HG03066 (cell line): ENCODE measurements around the gene GLIS2.

Experiments used
- ATAC-seq: cut with Tn5 transposase; IDR thresholded peaks from one replicate; pipeline ENCODE4 v1.9.1; 2021; ENCODE audit warnings: low read depth; ENCODE audit not compliant: unreplicated experiment

The GLIS2 gene

GRCh38 chr16:4366016-4366415 lies 50.1 kb downstream of the GLIS2 start:
- ATAC-seq: no peak

GRCh38 chr16:4367393-4367856 lies 51.6 kb downstream of the GLIS2 start:
- no peak for ATAC-seq

- no peak for ATAC-seq
Observed at GRCh38 chr16:4369007-4369733, 53.3 kb downstream of the GLIS2 start.

- no peak for ATAC-seq
Observed at GRCh38 chr16:4370151-4370550, 54.3 kb downstream of the GLIS2 start.

DNA sequence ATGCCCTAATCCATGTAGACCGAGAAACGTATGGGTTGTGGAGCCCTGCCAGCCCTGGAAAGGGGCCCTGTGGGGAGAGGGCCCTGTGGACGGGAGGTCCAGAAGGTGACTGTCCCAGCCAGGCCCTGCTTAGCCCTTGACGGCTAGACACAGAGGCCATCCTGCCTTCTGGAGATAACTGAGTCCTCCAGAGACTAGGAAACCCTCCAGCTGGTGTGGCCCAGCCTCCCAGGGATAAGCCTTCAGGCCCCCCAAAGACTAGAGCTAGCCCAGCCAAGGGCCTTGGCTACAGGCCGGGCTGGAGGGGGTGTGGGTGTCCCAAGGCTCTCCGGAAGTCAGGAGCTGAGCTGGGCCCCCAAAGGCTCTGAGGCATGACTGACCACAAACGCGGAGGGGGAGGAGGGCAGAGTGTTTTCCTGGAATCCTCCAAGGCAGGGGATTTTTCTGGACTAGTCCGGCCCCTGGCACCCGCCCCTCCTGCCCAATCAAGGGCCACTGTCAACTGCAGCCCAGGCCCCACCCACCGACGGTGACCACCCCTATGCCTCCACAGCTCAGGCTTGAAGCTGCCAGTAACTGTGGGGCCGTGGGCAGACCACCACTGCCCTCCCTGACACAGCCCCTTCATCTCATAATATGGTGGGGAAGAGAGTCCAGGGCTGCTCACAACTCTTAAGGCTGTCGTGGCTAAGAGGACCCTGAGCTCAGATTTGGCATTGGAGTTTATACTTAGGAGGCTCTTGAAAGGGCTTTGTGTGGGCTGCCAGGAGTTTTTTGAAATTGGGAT lies 54.9 kb downstream of the GLIS2 start:
- no peak for ATAC-seq

GRCh38 chr16:4371357-4372000 lies 55.6 kb downstream of the GLIS2 start, which contains the start of gene VASN:
Gene VASN (plus strand): TSS chr16:4371848. CDS start chr16:4380878, 9,030 bp downstream.
- ATAC-seq: no peak

DNA sequence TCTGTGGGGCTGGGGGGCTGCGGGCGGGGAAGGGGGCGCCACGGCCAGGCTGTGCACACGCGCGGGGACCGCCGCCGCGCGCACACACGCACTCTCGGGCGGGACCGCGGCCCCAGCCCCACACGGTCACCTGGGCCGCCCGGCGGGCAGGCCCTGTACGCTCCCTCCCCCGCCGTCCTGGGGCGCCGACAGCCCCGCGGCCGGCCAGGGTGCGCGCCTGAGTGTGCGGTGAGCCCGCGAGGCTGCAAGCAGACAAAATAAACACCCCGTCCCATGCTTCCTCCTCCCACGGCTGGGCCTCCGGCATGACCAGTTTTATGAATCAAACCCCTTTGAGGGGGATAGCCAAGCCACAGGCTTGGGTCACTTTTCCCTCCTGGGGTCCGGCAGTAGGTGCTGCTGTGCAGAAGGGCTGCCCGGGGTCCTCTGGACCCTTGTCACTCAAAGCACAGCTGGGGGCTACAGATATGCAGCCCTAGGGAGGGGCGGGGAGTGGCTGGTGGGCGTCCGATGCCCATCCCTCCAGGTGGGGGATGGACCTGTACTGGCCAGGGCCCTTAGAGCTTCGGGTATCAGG lies 56.2 kb downstream of the GLIS2 start:
- ATAC-seq: no peak

- ATAC-seq: no peak
Observed at GRCh38 chr16:4372578-4373355, 56.9 kb downstream of the GLIS2 start.

- ATAC-seq: no peak
Observed at GRCh38 chr16:4373356-4373908, 57.6 kb downstream of the GLIS2 start.

DNA sequence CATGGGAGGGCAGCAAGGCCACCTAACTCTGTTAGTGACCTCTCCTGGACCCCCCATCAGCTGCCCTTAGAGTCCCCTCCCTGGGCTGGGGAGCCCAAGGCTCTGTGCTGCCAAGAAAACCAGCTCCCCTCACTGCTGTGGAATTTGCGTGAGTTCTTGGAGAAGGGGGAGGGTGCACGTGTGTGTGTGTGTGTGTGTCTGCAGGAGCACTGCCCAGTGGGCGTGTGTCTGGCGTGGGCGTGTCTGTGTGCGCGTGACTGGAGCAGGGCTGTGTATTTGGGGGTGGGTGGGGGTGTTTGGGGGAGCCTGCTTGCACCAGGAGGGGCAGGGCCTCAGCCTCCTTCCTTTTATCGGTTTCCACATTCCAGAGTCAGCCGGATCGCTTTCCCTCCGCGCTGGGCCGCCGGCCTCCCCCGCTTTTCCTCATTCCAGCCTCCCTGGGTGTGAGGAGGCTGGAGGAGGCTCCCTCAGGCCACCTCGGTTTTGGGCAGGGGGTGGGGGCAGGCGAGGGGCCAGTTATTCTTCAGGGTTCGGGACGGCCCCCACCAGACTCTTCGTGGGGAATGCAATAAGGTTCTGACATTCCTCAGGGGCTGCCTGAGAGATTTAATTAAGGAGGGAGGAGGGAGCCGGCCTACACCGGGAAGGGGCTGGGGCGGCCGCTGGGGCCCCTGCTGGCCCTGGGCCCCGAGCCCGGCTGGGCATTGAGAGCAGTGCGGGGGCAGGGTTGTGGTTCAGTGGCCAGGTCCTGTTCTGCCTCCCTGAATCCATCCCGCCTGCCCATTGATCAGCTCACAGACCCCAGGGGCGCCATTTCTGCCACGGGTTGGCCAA lies 58.3 kb downstream of the GLIS2 start:
- ATAC-seq: no peak

GRCh38 chr16:4375717-4376116 lies 59.9 kb downstream of the GLIS2 start:
- ATAC-seq: no peak

DNA sequence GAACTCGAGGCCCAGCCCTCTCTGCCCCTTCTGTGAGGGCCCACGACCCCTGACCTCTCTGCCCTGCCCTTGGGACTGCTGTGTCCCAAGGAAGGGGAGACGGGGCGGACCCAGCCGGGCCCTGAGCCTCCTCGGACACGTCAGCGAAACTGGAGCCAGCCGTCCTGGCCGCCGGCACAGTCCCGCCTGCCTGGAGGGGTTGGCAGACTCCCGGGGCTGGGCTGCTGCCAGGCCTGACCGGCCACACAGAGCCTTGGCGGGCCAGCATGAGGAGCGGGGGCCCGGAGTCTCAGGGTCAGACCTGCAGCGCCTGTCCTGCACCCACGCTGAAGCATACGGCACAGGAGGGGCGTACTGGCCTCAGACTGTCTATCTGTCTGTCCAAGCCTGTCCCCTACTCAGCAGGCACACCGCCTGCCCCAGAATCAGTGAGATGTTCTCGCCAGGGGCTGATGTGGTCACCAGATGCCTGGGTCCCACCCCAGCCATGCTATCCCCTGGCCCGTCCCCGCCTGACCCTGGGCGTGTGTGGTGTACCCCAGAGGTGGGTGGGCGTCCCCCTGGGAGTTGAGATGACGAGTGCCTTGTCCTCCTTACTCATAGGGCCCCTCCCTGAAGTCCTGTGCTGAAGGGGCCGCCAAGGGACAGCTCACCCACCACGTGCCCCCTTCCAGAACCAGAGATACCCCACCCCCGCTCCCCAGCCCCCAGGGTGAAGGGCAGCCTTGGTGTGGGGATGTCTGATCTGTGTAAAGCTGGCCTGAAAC lies 60.4 kb downstream of the GLIS2 start:
- no peak for ATAC-seq

- no peak for ATAC-seq
Observed at GRCh38 chr16:4376893-4377572, 61.2 kb downstream of the GLIS2 start.

DNA sequence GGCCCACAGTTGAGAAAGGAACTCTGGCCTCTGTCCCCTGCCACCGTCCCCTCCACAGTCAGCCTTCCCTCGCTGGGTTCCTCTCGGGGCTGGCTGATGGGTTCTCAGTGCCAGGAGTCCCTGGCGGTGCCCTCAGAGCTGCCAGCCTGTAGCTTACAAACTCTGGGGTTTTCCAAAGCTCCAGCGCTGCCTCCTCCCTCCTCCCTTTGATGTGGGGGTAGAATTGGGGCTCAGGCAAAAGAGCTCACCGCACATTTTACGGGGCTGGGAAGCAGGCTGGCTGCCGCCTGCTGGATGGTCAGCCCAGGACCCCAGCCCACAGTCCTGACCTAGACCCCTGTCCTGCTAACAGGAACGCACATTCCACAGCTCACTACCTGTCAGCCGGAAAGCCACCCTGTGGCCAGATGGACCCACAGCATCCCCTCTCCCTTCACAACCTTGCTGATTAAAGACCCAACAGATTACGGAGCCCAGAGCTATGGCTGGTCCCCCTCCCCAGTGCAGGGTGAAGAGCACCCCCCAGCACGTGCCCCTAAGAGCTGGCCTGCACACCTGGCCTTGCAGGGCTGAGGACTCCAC lies 61.8 kb downstream of the GLIS2 start:
- no peak for ATAC-seq

- no peak for ATAC-seq
Observed at GRCh38 chr16:4378161-4378666, 62.3 kb downstream of the GLIS2 start.

DNA sequence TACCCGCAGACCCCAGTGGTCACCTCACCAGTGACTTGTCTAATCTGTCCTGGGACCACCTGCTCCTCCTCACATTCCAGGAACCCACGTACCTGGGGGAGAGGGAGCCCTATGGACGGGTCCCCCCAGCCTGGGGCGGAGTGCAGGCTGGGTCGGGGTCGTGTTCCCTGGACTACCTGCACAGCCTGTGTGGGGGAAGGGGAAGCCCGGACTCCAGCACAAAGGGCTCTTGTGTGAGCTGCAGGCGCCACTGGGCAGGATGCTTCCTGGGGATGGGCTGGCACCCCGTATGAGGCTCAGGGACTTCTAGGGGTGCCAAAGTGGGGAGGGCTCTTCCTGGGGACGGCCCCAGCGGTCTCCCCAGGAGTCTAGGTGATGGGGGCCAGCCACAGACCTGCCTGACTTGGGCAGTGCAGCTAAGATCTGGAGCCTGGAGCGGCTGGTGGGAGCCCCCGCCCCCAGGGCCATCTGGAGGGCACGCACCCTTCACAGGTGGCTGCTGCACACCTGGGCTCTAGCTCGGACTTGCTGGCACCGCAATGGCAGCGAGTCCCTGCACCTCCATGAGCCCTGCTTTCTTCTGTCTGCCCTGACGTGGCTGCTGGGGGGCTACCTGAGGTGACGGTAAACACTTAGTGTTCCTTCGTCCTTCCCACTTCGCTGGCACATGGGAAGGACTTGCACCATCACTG lies 63.3 kb downstream of the GLIS2 start:
- no peak for ATAC-seq
